ENCODE data around the gene MMP25.

MMP25 gene

GRCh38 chr16:3020247-3020603 lies 26.1 kb upstream of the MMP25 start, which contains the start of gene TNFRSF12A:
TNFRSF12A (plus strand) TSS chr16:3020368; CDS start chr16:3020398, 30 bp downstream.
- DNase-seq (ENCODE audit: extremely low spot score): peak; percentile 91
- no peak for TF ChIP-seq CTCF (IDR thresholded peaks at IDR 0.05; ENCODE audit: control extremely low read depth, extremely low read depth, low read depth, missing control alignments)
- CTCF ChIA-PET: interaction anchor here (1.2 to 15.9 kb wide), 5 partner anchors 8 to 93 kb away, joined by 3 to 231 read pairs (median 16); no protein-coding TSS in a partner anchor
- POLR2A ChIA-PET: interaction anchor here (0.6 to 1.2 kb wide), 2 partner anchors 28 to 74 kb away, joined by 3 read pairs; no protein-coding TSS in a partner anchor

- DNase-seq (ENCODE audit: extremely low spot score): no peak
- ChIA-PET POLR2A (no interaction called here), CTCF (interaction anchor here (0.7 to 15.9 kb wide), 7 partner anchors 7 to 94 kb away, joined by 3 to 231 read pairs (median 7); no protein-coding TSS in a partner anchor)
- no peak for TF ChIP-seq CTCF (IDR thresholded peaks at IDR 0.05; ENCODE audit: control extremely low read depth, extremely low read depth, low read depth, missing control alignments)
Observed at GRCh38 chr16:3020604-3021448, 25.5 kb upstream of the MMP25 start.

GRCh38 chr16:3021449-3022207 lies 24.7 kb upstream of the MMP25 start:
- POLR2A ChIA-PET: interaction anchor here (0.6 kb wide), 1 partner anchor 30 kb away, joined by 3 read pairs; no protein-coding TSS in a partner anchor
- TF ChIP-seq CTCF (IDR thresholded peaks at IDR 0.05; ENCODE audit: control extremely low read depth, extremely low read depth, low read depth, missing control alignments): peak; percentile 31
- CTCF ChIA-PET: interaction anchor here (0.7 to 15.9 kb wide), 6 partner anchors 11 to 107 kb away, joined by 3 to 231 read pairs (median 8); no protein-coding TSS in a partner anchor
- DNase-seq (ENCODE audit: extremely low spot score): peak; percentile 80

- ChIA-PET CTCF (interaction anchor here (1.0 to 15.9 kb wide), 5 partner anchors 10 to 107 kb away, joined by 3 to 231 read pairs (median 10); no protein-coding TSS in a partner anchor), POLR2A (interaction anchor here (0.6 kb wide), 1 partner anchor 29 kb away, joined by 3 read pairs; no protein-coding TSS in a partner anchor)
- no peak for TF ChIP-seq CTCF (IDR thresholded peaks at IDR 0.05; ENCODE audit: control extremely low read depth, extremely low read depth, low read depth, missing control alignments)
- DNase-seq (ENCODE audit: extremely low spot score): peak; percentile 73
Observed at GRCh38 chr16:3022208-3022683, 24.1 kb upstream of the MMP25 start.

- TF ChIP-seq CTCF (IDR thresholded peaks at IDR 0.05; ENCODE audit: control extremely low read depth, extremely low read depth, low read depth, missing control alignments): no peak
- ChIA-PET CTCF (interaction anchor here (0.8 to 15.9 kb wide), 6 partner anchors 10 to 106 kb away, joined by 3 to 231 read pairs (median 8); no protein-coding TSS in a partner anchor), POLR2A (interaction anchor here (0.7 kb wide), 1 partner anchor 112 kb away, joined by 3 read pairs; the partner anchor contains the start of gene ZNF213)
- peak; percentile 49 for DNase-seq (ENCODE audit: extremely low spot score)
Observed at GRCh38 chr16:3022684-3023414, 23.5 kb upstream of the MMP25 start.
